GM23338 (cell line): Measurements from ENCODE around the gene NPLOC4. TPM values are rescaled to one million over a fixed set of nuclear protein-coding genes. Genes with fewer than 3 reads are reported as not detected.

Experiments used
- ATAC-seq: fragments of 200-7000 bp; cut with Tn5 transposase; 3 replicates; pipeline ENCODE4 v1.9.1; 2020
- DNase-seq: peaks from one replicate; pipeline ENCODE4 v3.0.0-alpha.2; 2015; ENCODE audit warnings: low spot score
- H2AFZ ChIP-seq: fragments of 200-600 bp; sonication (generic); 2 replicates; pipeline ENCODE4 v1.8.0; 2016; ENCODE audit warnings: antibody characterized with exemption, mild to moderate bottlenecking, moderate library complexity
- H3F3A ChIP-seq: fragments of 200-600 bp; sonication (generic); replicated peaks from 2 replicates; pipeline ENCODE4 v1.8.0; 2017; ENCODE audit warnings: antibody characterized with exemption, mixed run types, low read depth
- H3K27ac ChIP-seq: fragments of 200-600 bp; sonication (generic); 2 replicates; pipeline ENCODE4 v1.6.1; 2016; ENCODE audit warnings: low read depth
- H3K27me3 ChIP-seq: fragments of 200-600 bp; sonication (generic); 2 replicates; pipeline ENCODE4 v1.8.0; 2016; ENCODE audit warnings: mild to moderate bottlenecking, mixed run types, moderate library complexity; ENCODE audit not compliant: insufficient read depth
- H3K36me3 ChIP-seq: fragments of 200-600 bp; sonication (generic); 2 replicates; pipeline ENCODE4 v1.8.0; 2016; ENCODE audit warnings: mild to moderate bottlenecking; ENCODE audit not compliant: insufficient read depth
- H3K4me1 ChIP-seq: fragments of 200-600 bp; sonication (generic); 2 replicates; pipeline ENCODE4 v1.8.0; 2016; ENCODE audit warnings: mild to moderate bottlenecking, moderate library complexity; ENCODE audit not compliant: insufficient read depth
- H3K4me2 ChIP-seq: fragments of 200-600 bp; sonication (generic); 2 replicates; pipeline ENCODE4 v1.7.1; 2017; ENCODE audit warnings: mixed run types
- H3K4me3 ChIP-seq: fragments of 200-600 bp; sonication (generic); 2 replicates; pipeline ENCODE4 v1.6.1; 2016; ENCODE audit warnings: mixed run types
- H3K79me2 ChIP-seq: fragments of 200-600 bp; sonication (generic); replicated peaks from 2 replicates; pipeline ENCODE4 v1.8.0; 2017; ENCODE audit warnings: mild to moderate bottlenecking; ENCODE audit not compliant: insufficient read depth
- H3K9me2 ChIP-seq: fragments of 200-600 bp; sonication (generic); 2 replicates; pipeline ENCODE4 v1.8.0; 2017; ENCODE audit not compliant: insufficient read depth
- H4K20me1 ChIP-seq: fragments of 200-600 bp; sonication (generic); replicated peaks from 2 replicates; pipeline ENCODE4 v1.8.0; 2017; ENCODE audit warnings: mild to moderate bottlenecking; ENCODE audit not compliant: insufficient read depth
- H3K27ac Mint-ChIP-seq: 2 replicates; pipeline ENCODE4 v1.8.0; 2020; ENCODE audit warnings: inconsistent platforms, mild to moderate bottlenecking, moderate library complexity, mixed read lengths
- H3K27me3 Mint-ChIP-seq: 3 replicates; pipeline ENCODE4 v1.8.0; 2022; ENCODE audit warnings: low read depth, mild to moderate bottlenecking, moderate library complexity, mixed read lengths, inconsistent platforms; ENCODE audit not compliant: insufficient read depth, poor library complexity
- H3K36me3 Mint-ChIP-seq: 3 replicates; pipeline ENCODE4 v1.8.0; 2021; ENCODE audit warnings: low read depth, mild to moderate bottlenecking, inconsistent platforms, moderate library complexity, mixed read lengths
- H3K4me1 Mint-ChIP-seq: 3 replicates; pipeline ENCODE4 v1.8.0; 2020; ENCODE audit warnings: mild to moderate bottlenecking, inconsistent platforms, mixed read lengths
- H3K4me3 Mint-ChIP-seq: 3 replicates; pipeline ENCODE4 v1.8.0; 2021; ENCODE audit warnings: moderate library complexity, mild to moderate bottlenecking, inconsistent platforms, mixed read lengths
- H3K9me3 Mint-ChIP-seq: 3 replicates; pipeline ENCODE4 v1.8.0; 2020; ENCODE audit warnings: moderate library complexity, mild to moderate bottlenecking, inconsistent platforms, mixed read lengths
- CREB1 ChIP-seq: fragments of 250-450 bp; sonication (Bioruptor Pico); IDR thresholded peaks from 2 replicates; pipeline ENCODE4 v1.5.0; 2020; ENCODE audit warnings: low read depth, mild to moderate bottlenecking, moderate library complexity
- EZH2 ChIP-seq: fragments of 200-600 bp; sonication (generic); IDR thresholded peaks from one replicate; pipeline ENCODE4 v1.8.0; 2017; ENCODE audit warnings: antibody characterized with exemption, mild to moderate bottlenecking, low read depth; ENCODE audit not compliant: unreplicated experiment
- EZH2phosphoT487 ChIP-seq: fragments of 200-600 bp; sonication (generic); IDR thresholded peaks from one replicate; pipeline ENCODE4 v1.8.1; 2018; ENCODE audit warnings: antibody characterized with exemption; ENCODE audit not compliant: unreplicated experiment
- JUNB ChIP-seq: IDR thresholded peaks from one replicate; pipeline ENCODE4 v1.6.1; 2016; ENCODE audit warnings: antibody characterized with exemption; ENCODE audit not compliant: unreplicated experiment
- NANOG ChIP-seq: IDR thresholded peaks from 2 replicates; pipeline ENCODE4 v1.6.1; 2016; ENCODE audit warnings: antibody characterized with exemption, borderline replicate concordance
- POLR2AphosphoS5 ChIP-seq: IDR thresholded peaks from 2 replicates; pipeline ENCODE4 v1.6.1; 2016; ENCODE audit warnings: antibody characterized with exemption, low read depth
- STAT1 ChIP-seq: IDR thresholded peaks from one replicate; pipeline ENCODE4 v1.6.1; 2016; ENCODE audit warnings: antibody characterized with exemption; ENCODE audit not compliant: unreplicated experiment
- ZNF114 ChIP-seq: fragments of 250-450 bp; sonication (Bioruptor Pico); IDR thresholded peaks from 2 replicates; pipeline ENCODE4 v1.5.0; 2020; ENCODE audit warnings: mild to moderate bottlenecking, moderate library complexity
- ZNF331 ChIP-seq: fragments of 250-450 bp; sonication (Bioruptor Pico); IDR thresholded peaks from 2 replicates; pipeline ENCODE4 v1.5.0; 2020; ENCODE audit warnings: low read depth, mild to moderate bottlenecking, moderate library complexity
- polyA plus RNA-seq: library from polyadenylated mRNA; unstranded; fragments of >200 nt; fragmentation: Nextera tagmentation; extraction: Ambion mirVana; gene quantifications from 2 replicates; pipeline ENCODE4 v1.2.1, GENCODE V29; 2016
- total RNA-seq: library from RNA; depleted of rRNA; stranded (reverse); fragments of >200 nt; shearing (Covaris generic); gene quantifications from 2 replicates; pipeline ENCODE4 v1.2.3, GENCODE V29; 2014
- TF ChIP-seq, protein P1 (sequence below): IDR thresholded peaks from one replicate; pipeline ENCODE4 v1.6.1; 2018; ENCODE audit warnings: antibody characterized with exemption; ENCODE audit not compliant: unreplicated experiment
- TF ChIP-seq, protein P2 (sequence below), 2 experiments: fragments of 200-600 bp in 1 of 2; sonication (generic) in 1 of 2; conservative IDR thresholded peaks; 2 replicates each; pipeline versions ENCODE4 v1.5.1 to v1.6.1; 2016 to 2017; ENCODE audit warnings: antibody characterized with exemption in 2 of 2, low read depth in 2 of 2, mild to moderate bottlenecking in 2 of 2, moderate library complexity in 1 of 2
- TF ChIP-seq, protein P3 (sequence below): IDR thresholded peaks from 2 replicates; pipeline ENCODE4 v1.6.1; 2016; ENCODE audit warnings: antibody characterized with exemption
- TF ChIP-seq, protein P4 (sequence below): fragments of 250-450 bp; sonication (Bioruptor Pico); IDR thresholded peaks from 2 replicates; pipeline ENCODE4 v1.5.0; 2020; ENCODE audit warnings: mild to moderate bottlenecking, moderate library complexity

NPLOC4 gene
- total and polyA plus RNA-seq, 2 experiments from 2014 or later = 24.1 to 79.1 TPM

DNA sequence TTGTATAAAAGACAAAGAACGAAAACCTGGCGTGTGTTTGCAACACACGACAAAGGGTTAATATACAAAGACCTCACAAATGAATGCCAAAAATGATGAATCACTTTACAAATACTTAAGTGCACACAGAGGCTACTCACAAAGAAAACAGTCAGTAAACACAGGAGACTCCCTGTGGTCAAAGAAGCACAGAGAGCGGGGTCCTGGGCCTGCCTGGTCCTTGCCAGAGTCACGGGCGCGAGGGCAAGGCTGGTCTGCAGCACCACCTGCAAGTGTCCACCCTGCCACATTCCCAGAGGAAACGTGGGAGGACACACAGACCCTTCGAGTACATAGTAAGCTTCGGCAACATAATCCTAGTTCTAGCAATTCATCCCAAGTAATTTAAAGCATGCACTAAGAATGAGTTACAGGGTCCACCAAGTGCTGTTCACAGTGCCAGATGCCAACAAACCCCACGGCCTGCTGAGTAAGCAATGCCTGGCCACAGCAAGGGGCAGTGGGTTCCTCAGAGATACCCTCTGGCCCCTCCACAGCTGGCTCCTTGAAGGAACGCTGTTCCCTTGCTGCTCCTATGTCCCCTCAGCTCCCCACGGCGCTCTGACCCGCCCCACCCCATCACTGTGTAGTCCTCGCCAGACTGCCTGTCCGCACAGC is 60.2 kb downstream of the NPLOC4 start:
- Histone ChIP-seq H3K9me2 (no peaks in the 10 kb centered on the region), H3K27ac (no peak overlapping the region), H3K4me3 (no peak overlapping the region), H4K20me1 (peaks cover 28% of the 10 kb centered on the region), H3K4me1 (no peaks in the 10 kb centered on the region), H3K4me2 (no peak overlapping the region), H3K79me2 (peaks cover 5% of the 10 kb centered on the region), H2AFZ (no peak overlapping the region), H3F3A (0 out of 2 replicates have a peak, but pooled peaks cover 2% of the 10 kb centered on the region), H3K27me3 (no peaks in the 10 kb centered on the region), H3K36me3 (peaks cover 12% of the 10 kb centered on the region; the same call in 1 of the 2 replicates)
- Mint-ChIP-seq H3K27ac (no peak overlapping the region; the same call in 1 of the 2 replicates), H3K4me3 (no peak overlapping the region), H3K4me1 (no peaks in the 10 kb centered on the region; the same call in 2 of the 3 replicates), H3K9me3 (no peaks in the 10 kb centered on the region; the same call in 2 of the 3 replicates), H3K36me3 (peaks cover 53% of the 10 kb centered on the region), H3K27me3 (peaks cover 5% of the 10 kb centered on the region)
- ATAC-seq = no peak
- DNase-seq = no peak
- no peak for TF ChIP-seq ZNF114
- TF ChIP-seq NANOG = no peak
- no peak for TF ChIP-seq ZNF331 (CRISPR knock-in tag)
- TF ChIP-seq, protein P1, sequence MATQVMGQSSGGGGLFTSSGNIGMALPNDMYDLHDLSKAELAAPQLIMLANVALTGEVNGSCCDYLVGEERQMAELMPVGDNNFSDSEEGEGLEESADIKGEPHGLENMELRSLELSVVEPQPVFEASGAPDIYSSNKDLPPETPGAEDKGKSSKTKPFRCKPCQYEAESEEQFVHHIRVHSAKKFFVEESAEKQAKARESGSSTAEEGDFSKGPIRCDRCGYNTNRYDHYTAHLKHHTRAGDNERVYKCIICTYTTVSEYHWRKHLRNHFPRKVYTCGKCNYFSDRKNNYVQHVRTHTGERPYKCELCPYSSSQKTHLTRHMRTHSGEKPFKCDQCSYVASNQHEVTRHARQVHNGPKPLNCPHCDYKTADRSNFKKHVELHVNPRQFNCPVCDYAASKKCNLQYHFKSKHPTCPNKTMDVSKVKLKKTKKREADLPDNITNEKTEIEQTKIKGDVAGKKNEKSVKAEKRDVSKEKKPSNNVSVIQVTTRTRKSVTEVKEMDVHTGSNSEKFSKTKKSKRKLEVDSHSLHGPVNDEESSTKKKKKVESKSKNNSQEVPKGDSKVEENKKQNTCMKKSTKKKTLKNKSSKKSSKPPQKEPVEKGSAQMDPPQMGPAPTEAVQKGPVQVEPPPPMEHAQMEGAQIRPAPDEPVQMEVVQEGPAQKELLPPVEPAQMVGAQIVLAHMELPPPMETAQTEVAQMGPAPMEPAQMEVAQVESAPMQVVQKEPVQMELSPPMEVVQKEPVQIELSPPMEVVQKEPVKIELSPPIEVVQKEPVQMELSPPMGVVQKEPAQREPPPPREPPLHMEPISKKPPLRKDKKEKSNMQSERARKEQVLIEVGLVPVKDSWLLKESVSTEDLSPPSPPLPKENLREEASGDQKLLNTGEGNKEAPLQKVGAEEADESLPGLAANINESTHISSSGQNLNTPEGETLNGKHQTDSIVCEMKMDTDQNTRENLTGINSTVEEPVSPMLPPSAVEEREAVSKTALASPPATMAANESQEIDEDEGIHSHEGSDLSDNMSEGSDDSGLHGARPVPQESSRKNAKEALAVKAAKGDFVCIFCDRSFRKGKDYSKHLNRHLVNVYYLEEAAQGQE = no peak
- TF ChIP-seq, protein P2, sequence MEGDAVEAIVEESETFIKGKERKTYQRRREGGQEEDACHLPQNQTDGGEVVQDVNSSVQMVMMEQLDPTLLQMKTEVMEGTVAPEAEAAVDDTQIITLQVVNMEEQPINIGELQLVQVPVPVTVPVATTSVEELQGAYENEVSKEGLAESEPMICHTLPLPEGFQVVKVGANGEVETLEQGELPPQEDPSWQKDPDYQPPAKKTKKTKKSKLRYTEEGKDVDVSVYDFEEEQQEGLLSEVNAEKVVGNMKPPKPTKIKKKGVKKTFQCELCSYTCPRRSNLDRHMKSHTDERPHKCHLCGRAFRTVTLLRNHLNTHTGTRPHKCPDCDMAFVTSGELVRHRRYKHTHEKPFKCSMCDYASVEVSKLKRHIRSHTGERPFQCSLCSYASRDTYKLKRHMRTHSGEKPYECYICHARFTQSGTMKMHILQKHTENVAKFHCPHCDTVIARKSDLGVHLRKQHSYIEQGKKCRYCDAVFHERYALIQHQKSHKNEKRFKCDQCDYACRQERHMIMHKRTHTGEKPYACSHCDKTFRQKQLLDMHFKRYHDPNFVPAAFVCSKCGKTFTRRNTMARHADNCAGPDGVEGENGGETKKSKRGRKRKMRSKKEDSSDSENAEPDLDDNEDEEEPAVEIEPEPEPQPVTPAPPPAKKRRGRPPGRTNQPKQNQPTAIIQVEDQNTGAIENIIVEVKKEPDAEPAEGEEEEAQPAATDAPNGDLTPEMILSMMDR (conservative IDR thresholded peaks at IDR 0.05; ENCODE audit: low read depth in 2 of 2) = no peak
- TF ChIP-seq, protein P3, sequence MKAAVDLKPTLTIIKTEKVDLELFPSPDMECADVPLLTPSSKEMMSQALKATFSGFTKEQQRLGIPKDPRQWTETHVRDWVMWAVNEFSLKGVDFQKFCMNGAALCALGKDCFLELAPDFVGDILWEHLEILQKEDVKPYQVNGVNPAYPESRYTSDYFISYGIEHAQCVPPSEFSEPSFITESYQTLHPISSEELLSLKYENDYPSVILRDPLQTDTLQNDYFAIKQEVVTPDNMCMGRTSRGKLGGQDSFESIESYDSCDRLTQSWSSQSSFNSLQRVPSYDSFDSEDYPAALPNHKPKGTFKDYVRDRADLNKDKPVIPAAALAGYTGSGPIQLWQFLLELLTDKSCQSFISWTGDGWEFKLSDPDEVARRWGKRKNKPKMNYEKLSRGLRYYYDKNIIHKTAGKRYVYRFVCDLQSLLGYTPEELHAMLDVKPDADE = no peak
- no peak for TF ChIP-seq EZH2
- no peak for TF ChIP-seq STAT1
- TF ChIP-seq EZH2phosphoT487 = no peak
- no peak for TF ChIP-seq CREB1 (CRISPR knock-in tag)
- TF ChIP-seq POLR2AphosphoS5 = no peak
- TF ChIP-seq, protein P4, sequence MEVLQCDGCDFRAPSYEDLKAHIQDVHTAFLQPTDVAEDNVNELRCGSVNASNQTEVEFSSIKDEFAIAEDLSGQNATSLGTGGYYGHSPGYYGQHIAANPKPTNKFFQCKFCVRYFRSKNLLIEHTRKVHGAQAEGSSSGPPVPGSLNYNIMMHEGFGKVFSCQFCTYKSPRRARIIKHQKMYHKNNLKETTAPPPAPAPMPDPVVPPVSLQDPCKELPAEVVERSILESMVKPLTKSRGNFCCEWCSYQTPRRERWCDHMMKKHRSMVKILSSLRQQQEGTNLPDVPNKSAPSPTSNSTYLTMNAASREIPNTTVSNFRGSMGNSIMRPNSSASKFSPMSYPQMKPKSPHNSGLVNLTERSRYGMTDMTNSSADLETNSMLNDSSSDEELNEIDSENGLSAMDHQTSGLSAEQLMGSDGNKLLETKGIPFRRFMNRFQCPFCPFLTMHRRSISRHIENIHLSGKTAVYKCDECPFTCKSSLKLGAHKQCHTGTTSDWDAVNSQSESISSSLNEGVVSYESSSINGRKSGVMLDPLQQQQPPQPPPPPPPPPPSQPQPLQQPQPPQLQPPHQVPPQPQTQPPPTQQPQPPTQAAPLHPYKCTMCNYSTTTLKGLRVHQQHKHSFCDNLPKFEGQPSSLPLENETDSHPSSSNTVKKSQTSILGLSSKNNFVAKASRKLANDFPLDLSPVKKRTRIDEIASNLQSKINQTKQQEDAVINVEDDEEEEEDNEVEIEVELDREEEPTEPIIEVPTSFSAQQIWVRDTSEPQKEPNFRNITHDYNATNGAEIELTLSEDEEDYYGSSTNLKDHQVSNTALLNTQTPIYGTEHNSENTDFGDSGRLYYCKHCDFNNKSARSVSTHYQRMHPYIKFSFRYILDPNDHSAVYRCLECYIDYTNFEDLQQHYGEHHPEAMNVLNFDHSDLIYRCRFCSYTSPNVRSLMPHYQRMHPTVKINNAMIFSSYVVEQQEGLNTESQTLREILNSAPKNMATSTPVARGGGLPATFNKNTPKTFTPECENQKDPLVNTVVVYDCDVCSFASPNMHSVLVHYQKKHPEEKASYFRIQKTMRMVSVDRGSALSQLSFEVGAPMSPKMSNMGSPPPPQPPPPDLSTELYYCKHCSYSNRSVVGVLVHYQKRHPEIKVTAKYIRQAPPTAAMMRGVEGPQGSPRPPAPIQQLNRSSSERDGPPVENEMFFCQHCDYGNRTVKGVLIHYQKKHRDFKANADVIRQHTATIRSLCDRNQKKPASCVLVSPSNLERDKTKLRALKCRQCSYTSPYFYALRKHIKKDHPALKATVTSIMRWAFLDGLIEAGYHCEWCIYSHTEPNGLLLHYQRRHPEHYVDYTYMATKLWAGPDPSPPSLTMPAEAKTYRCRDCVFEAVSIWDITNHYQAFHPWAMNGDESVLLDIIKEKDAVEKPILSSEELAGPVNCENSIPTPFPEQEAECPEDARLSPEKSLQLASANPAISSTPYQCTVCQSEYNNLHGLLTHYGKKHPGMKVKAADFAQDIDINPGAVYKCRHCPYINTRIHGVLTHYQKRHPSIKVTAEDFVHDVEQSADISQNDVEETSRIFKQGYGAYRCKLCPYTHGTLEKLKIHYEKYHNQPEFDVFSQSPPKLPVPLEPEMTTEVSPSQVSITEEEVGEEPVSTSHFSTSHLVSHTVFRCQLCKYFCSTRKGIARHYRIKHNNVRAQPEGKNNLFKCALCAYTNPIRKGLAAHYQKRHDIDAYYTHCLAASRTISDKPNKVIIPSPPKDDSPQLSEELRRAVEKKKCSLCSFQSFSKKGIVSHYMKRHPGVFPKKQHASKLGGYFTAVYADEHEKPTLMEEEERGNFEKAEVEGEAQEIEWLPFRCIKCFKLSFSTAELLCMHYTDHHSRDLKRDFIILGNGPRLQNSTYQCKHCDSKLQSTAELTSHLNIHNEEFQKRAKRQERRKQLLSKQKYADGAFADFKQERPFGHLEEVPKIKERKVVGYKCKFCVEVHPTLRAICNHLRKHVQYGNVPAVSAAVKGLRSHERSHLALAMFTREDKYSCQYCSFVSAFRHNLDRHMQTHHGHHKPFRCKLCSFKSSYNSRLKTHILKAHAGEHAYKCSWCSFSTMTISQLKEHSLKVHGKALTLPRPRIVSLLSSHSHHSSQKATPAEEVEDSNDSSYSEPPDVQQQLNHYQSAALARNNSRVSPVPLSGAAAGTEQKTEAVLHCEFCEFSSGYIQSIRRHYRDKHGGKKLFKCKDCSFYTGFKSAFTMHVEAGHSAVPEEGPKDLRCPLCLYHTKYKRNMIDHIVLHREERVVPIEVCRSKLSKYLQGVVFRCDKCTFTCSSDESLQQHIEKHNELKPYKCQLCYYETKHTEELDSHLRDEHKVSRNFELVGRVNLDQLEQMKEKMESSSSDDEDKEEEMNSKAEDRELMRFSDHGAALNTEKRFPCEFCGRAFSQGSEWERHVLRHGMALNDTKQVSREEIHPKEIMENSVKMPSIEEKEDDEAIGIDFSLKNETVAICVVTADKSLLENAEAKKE (CRISPR knock-in tag) = no peak
- no peak for TF ChIP-seq JUNB
